Measurements from ENCODE around the gene RER1.

Gene RER1

GRCh38 chr1:2445162-2445822 lies 53.7 kb downstream of the RER1 start:
- no peak for DNase-seq (ENCODE audit: low read depth, low spot score)
- H3K4me3 ChIP-seq (ENCODE audit: low read depth, low read length) = no peak overlapping the region
- no peak for TF ChIP-seq CTCF (IDR thresholded peaks at IDR 0.05; ENCODE audit: low read depth, low read length)
- in situ Hi-C loops (cut with HindIII; ENCODE audit: low sequenced_read_pairs) = no loop called here

- no peak for TF ChIP-seq CTCF (IDR thresholded peaks at IDR 0.05; ENCODE audit: low read depth, low read length)
- no peak overlapping the region for H3K4me3 ChIP-seq (ENCODE audit: low read depth, low read length)
- DNase-seq (ENCODE audit: low read depth, low spot score) = no peak
- in situ Hi-C loops (cut with HindIII; ENCODE audit: low sequenced_read_pairs) = no loop called here
These were observed 54.2 kb downstream of the RER1 start for GRCh38 chr1:2445823-2446215.

GRCh38 chr1:2446394-2446793 lies 54.8 kb downstream of the RER1 start:
- in situ Hi-C loops (cut with HindIII; ENCODE audit: low sequenced_read_pairs) = no loop called here
- no peak overlapping the region for H3K4me3 ChIP-seq (ENCODE audit: low read depth, low read length)
- DNase-seq (ENCODE audit: low read depth, low spot score) = no peak
- TF ChIP-seq CTCF (IDR thresholded peaks at IDR 0.05; ENCODE audit: low read depth, low read length) = no peak

GRCh38 chr1:2446861-2447260 lies 55.2 kb downstream of the RER1 start:
- DNase-seq (ENCODE audit: low read depth, low spot score) = no peak
- TF ChIP-seq CTCF (IDR thresholded peaks at IDR 0.05; ENCODE audit: low read depth, low read length) = no peak
- in situ Hi-C loops (cut with HindIII; ENCODE audit: low sequenced_read_pairs) = no loop called here
- H3K4me3 ChIP-seq (ENCODE audit: low read depth, low read length) = no peak overlapping the region

- no peak for DNase-seq (ENCODE audit: low read depth, low spot score)
- no peak overlapping the region for H3K4me3 ChIP-seq (ENCODE audit: low read depth, low read length)
- in situ Hi-C loops (cut with HindIII; ENCODE audit: low sequenced_read_pairs) = no loop called here
- TF ChIP-seq CTCF (IDR thresholded peaks at IDR 0.05; ENCODE audit: low read depth, low read length) = no peak
These were observed 55.8 kb downstream of the RER1 start for GRCh38 chr1:2447276-2448097.

GRCh38 chr1:2448098-2448445 lies 56.4 kb downstream of the RER1 start:
- no peak for DNase-seq (ENCODE audit: low read depth, low spot score)
- in situ Hi-C loops (cut with HindIII; ENCODE audit: low sequenced_read_pairs) = no loop called here
- TF ChIP-seq CTCF (IDR thresholded peaks at IDR 0.05; ENCODE audit: low read depth, low read length) = no peak
- H3K4me3 ChIP-seq (ENCODE audit: low read depth, low read length) = no peak overlapping the region

Measured in astrocyte of the spinal cord (primary cell).